Measurements from ENCODE around the gene ZNF45. TPM values are rescaled to one million over a fixed set of nuclear protein-coding genes. Genes with fewer than 3 reads are reported as not detected.
"Not testable (repeated sequence)": the region's sequence is repeated elsewhere in the genome, so short reads cannot be mapped to it uniquely, and the experiment has no call there.

The ZNF45 gene
- total RNA-seq, 2 donors from 2014 or later = 8.0 to 19.8 TPM

- 0 to 1% methylated on average over 40 of the region's 40 CpGs for WGBS, 2 donors
- Histone ChIP-seq H3K4me3 (peak within 1 kb of the TSS; percentile 39 to 54), H3K36me3 (replicated peaks in 1 of 2; ENCODE audit: insufficient read depth in 1 of 2, low read depth in 2 of 2) (no peaks in the 10 kb centered on the region), H3K27ac (peak within 1 kb of the TSS in 3 of 4 donors; percentile 6 to 68 (median 58)), H3K9me3 (peaks cover 0 to 28% (median 0%) of the 10 kb centered on the region in 3 donors), H3K27me3 (no peaks in the 10 kb centered on the region), H3K4me1 (no peaks in the 10 kb centered on the region)
- ATAC-seq (peak; percentile 99), DNase-seq (peak; percentile 88 to 95 (median 92))
- intact Hi-C loops (cut with DNase I) = no loop called here
- TF ChIP-seq POLR2A (IDR thresholded peaks at IDR 0.05) (peak in 2 of 3 donors; percentile 28 to 30), CTCF (IDR thresholded peaks at IDR 0.05) (peak; percentile 23 to 62 (median 53))
These were observed 16.0 kb upstream of the ZNF45 start, which contains the start of gene ZNF221 for GRCh38 chr19:43950834-43951645. ZNF221 (plus strand) TSS chr19:43951228; CDS start chr19:43962727, 11,499 bp downstream.

- H3K4me3 ChIP-seq; H3K27ac ChIP-seq; H3K4me1 ChIP-seq; ATAC-seq; intact Hi-C loops (cut with DNase I); H3K27me3 ChIP-seq; H3K36me3 ChIP-seq (replicated peaks in 1 of 2; ENCODE audit: insufficient read depth in 1 of 2, low read depth in 2 of 2); DNase-seq: not testable (repeated sequence)
- H3K9me3 ChIP-seq = peaks cover 0 to 28% (median 0%) of the 10 kb centered on the region in 3 donors
- WGBS, 2 donors = 62 to 77% methylated on average over 2 of the region's 2 CpGs
These were observed 14.7 kb upstream of the ZNF45 start for GRCh38 chr19:43949803-43950202.

GRCh38 chr19:43947412-43947811 lies 12.3 kb upstream of the ZNF45 start:
- WGBS, 2 donors = 0% methylated on average over 1 of the region's 1 CpG
- intact Hi-C loops (cut with DNase I); H3K36me3 ChIP-seq (replicated peaks in 1 of 2; ENCODE audit: insufficient read depth in 1 of 2, low read depth in 2 of 2); ATAC-seq; H3K27me3 ChIP-seq; H3K4me3 ChIP-seq; H3K27ac ChIP-seq; H3K4me1 ChIP-seq; DNase-seq: not testable (repeated sequence)
- peaks cover 0 to 26% (median 0%) of the 10 kb centered on the region in 3 donors for H3K9me3 ChIP-seq

- H3K27me3 ChIP-seq = no peaks in the 10 kb centered on the region
- no peaks in the 10 kb centered on the region for H3K36me3 ChIP-seq (replicated peaks in 1 of 2; ENCODE audit: insufficient read depth in 1 of 2, low read depth in 2 of 2)
- no peak for ATAC-seq
- no peak overlapping the region for H3K27ac ChIP-seq
- intact Hi-C loops (cut with DNase I) = no loop called here
- H3K4me3 ChIP-seq = no peak overlapping the region
- H3K9me3 ChIP-seq = peaks cover 0 to 21% (median 0%) of the 10 kb centered on the region in 3 donors
- WGBS, 2 donors = 38 to 63% methylated on average over 5 of the region's 5 CpGs
- no peak for DNase-seq
- no peaks in the 10 kb centered on the region for H3K4me1 ChIP-seq
- TF ChIP-seq POLR2A (IDR thresholded peaks at IDR 0.05) = no peak
- TF ChIP-seq CTCF (IDR thresholded peaks at IDR 0.05) = no peak
These were observed 6.1 kb upstream of the ZNF45 start for GRCh38 chr19:43941209-43941608.

- ATAC-seq = no peak
- Histone ChIP-seq H3K4me3 (no peak overlapping the region), H3K27ac (no peak overlapping the region), H3K4me1 (peaks cover 3% of the 10 kb centered on the region), H3K9me3 (peaks cover 0 to 21% (median 0%) of the 10 kb centered on the region in 3 donors), H3K27me3 (no peaks in the 10 kb centered on the region), H3K36me3 (replicated peaks in 1 of 2; ENCODE audit: insufficient read depth in 1 of 2, low read depth in 2 of 2) (no peaks in the 10 kb centered on the region)
- 52 to 64% methylated on average over 4 of the region's 4 CpGs for WGBS, 2 donors
- TF ChIP-seq POLR2A (IDR thresholded peaks at IDR 0.05) = no peak
- no peak for TF ChIP-seq CTCF (IDR thresholded peaks at IDR 0.05)
- DNase-seq = no peak
- intact Hi-C loops (cut with DNase I) = no loop called here
These were observed 5.6 kb upstream of the ZNF45 start for GRCh38 chr19:43940719-43941118.
